Astrocyte of the cerebellum (primary cell): Measurements from ENCODE around the gene HEMK1.

ENCODE experiments used
- DNase-seq: peaks from one replicate; pipeline ENCODE4 v3.0.0-alpha.2; 2011; ENCODE audit warnings: low read depth
- H3K4me3 ChIP-seq: 2 replicates; pipeline ENCODE4 v1.5.1; 2011; ENCODE audit warnings: mild to moderate bottlenecking, low read depth, low read length, moderate library complexity
- in situ Hi-C: cut with HindIII; loops from 2 replicates; pipeline ENCODE4 v1.10.0; 2017; ENCODE audit warnings: low sequenced_read_pairs
- TF ChIP-seq, protein P1 (sequence below): IDR thresholded peaks from 2 replicates; pipeline ENCODE4 v1.5.1; 2012; ENCODE audit warnings: low read length, low read depth, moderate library complexity, mild to moderate bottlenecking; ENCODE audit errors: missing control alignments

The HEMK1 gene, protein sequence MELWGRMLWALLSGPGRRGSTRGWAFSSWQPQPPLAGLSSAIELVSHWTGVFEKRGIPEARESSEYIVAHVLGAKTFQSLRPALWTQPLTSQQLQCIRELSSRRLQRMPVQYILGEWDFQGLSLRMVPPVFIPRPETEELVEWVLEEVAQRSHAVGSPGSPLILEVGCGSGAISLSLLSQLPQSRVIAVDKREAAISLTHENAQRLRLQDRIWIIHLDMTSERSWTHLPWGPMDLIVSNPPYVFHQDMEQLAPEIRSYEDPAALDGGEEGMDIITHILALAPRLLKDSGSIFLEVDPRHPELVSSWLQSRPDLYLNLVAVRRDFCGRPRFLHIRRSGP

DNA sequence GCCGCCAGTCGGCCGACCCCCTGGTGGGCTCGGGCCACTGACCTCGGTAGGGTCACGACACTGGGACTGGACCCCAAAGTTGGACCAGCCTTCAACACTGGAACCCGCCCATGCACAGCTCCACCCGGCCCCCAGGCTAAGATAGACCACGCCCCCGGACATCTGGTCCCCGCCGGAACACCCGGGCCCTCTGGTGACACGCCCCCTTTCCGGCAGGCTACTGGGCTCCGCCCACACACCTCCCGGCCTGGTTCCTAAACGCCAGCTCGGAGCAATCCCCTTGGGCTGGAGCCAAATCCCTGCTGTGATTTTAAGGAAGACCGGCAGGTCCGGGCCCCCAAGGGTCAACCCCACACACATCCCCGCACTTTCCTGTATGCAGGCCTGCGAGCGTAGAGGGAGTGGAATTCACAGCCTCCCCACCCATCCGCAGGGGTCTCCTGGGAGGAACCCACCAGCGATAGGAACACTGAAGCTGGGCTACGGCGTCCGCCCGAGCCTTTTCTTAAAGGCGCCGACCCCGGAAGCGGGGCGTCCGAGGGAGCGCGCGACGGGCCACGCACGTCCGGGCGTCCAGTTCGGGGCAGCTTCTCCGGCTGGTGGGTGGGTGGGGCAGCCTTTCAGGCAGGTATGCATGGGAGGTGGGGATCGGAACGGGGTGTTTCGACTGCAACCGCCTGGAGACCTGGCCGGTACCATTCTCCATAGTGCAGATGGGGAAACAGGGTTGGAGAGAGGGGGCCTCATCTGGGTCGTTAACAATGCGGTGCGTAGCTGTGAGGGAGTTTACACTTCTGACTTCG lies at the start of gene HEMK1:
HEMK1 (plus strand) TSS at position 576 of the 803 bp plus-strand sequence. CDS start 1,583 bp downstream, outside the sequence.
- DNase-seq: peak; percentile 81
- TF ChIP-seq, protein P1, sequence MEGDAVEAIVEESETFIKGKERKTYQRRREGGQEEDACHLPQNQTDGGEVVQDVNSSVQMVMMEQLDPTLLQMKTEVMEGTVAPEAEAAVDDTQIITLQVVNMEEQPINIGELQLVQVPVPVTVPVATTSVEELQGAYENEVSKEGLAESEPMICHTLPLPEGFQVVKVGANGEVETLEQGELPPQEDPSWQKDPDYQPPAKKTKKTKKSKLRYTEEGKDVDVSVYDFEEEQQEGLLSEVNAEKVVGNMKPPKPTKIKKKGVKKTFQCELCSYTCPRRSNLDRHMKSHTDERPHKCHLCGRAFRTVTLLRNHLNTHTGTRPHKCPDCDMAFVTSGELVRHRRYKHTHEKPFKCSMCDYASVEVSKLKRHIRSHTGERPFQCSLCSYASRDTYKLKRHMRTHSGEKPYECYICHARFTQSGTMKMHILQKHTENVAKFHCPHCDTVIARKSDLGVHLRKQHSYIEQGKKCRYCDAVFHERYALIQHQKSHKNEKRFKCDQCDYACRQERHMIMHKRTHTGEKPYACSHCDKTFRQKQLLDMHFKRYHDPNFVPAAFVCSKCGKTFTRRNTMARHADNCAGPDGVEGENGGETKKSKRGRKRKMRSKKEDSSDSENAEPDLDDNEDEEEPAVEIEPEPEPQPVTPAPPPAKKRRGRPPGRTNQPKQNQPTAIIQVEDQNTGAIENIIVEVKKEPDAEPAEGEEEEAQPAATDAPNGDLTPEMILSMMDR: no peak
- in situ Hi-C loops: no loop called here
- H3K4me3 ChIP-seq: peak within 1 kb of the TSS; percentile 80

DNA sequence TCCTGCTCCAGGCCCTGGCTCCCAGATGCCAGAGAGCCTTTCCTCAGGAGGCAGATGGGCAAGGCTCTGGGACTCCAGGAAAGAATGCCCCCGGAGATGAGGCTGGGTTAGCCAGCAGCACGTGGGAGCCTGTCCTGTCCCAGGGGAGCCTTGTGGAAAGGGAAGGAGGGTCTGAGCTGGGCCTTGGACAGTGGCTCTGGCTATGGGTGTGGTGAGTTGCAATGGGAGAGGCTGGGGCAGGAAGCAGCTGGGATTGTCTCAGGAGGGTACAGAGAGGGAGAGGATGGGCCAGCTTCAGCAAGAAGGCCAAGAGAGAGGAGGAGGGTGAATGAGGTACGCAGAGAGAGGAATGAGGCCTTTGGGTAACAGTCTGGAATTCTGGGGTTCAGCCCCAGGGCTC lies 48.5 kb upstream of the HEMK1 start:
- TF ChIP-seq, protein P1: no peak
- no peak overlapping the region for H3K4me3 ChIP-seq
- in situ Hi-C loops: no loop called here
- no peak for DNase-seq

DNA sequence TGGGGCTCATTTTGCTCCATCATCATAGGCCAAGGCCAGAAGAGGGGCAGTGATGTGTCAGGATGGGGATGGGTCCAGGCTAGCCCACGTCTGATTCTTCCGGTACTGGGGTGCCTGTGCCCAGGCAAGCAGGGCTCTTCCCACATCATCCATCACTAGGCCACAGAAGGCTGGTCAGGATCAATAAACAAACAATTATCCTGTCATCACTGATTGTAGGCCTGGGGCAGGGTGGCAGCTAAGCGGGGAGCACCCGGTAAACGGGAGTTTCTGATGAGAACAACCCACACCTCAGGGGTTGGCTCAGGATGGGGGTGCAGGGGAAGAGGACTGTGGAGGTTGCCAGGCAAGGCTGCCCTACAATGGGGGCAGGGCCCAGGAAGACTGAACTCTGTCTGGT lies 47.8 kb upstream of the HEMK1 start:
- in situ Hi-C loops: no loop called here
- TF ChIP-seq, protein P1: no peak

DNA sequence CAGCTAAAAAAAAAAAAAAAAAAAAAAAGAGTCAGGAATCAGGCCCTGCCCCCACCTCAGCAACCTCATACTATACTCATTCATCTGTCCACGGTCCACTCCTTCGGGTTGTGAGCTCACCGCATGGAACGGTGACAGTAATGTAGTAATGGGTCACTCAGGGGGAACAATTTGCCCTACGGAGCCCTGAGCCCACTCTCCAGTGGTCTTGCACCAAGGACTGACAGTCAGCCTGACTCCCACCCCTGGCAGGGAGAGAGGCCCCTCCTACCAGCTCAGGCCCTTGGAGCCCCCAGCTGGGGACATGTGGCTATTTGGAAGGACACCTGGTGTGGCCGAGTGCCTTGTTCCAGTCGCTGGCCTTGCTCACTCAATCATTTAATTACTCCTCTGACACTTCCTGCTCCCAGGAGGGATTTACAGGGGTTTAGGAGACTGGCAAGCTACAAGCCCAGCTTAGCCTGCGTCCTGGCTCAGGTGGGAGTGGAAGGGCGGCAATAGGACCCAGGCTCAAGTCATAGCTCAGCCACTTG lies 46.0 kb upstream of the HEMK1 start:
- in situ Hi-C loops: no loop called here
- no peak overlapping the region for H3K4me3 ChIP-seq
- TF ChIP-seq, protein P1: no peak
- no peak for DNase-seq

More for the DNA sequence above, 47.8 kb upstream of the HEMK1 start:
- no peak for DNase-seq
- H3K4me3 ChIP-seq: no peak overlapping the region

DNA sequence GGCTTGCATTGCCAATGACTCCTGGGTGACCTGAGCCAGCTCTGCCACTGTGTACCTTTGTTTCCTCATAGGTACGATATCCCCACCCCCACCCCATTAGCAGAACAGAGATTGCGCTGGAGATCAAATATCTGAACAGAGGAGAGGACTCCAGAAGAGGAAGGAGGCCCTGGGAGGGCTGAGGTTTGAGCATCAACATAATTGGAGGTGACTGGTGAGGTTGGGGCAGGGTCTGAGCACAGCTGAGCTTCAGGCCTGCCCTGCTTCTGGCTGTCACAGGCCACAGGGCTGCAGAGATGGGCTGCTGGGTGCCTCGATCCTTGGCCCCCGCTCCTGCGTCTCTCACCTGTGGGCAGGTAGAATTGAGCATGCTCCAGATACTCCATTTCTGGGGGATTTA lies 44.6 kb upstream of the HEMK1 start:
- no peak for DNase-seq
- TF ChIP-seq, protein P1: no peak
- in situ Hi-C loops: no loop called here

DNA sequence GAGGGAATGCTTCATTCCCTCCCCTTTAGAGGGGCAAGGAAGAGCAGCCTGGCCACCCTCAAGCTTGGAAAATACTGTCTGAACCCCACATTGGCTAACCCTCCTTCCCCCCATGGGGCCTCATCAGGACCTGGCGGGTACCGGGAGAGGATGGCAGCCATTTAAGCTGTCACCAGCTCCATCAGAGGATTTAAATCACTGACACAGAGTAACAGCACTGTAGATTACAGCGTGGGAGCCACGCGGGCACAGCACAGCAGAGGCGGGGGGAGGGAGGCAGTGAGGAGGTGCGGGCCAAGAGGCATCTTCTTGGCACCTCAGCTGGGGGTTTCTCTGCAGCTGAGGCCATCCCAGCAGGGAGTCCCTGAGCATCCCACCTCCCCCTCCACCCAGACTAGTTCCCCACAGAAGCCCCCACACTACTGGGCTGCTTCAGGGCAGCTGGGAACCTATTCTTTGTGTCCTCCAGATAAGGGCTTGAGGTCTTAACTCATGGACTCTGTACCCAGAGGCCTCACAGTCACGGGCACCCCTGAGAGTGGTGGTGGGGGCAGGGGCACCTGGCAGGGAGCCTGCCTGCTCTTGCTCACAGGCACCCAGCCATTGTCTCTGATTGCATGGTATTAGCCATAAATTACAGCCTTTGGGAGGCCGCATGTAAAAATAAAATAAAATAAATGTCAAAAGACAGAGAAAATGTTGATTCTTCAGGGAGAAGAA lies 44.0 kb upstream of the HEMK1 start:
- no peak overlapping the region for H3K4me3 ChIP-seq
- in situ Hi-C loops: no loop called here
- DNase-seq: no peak
- TF ChIP-seq, protein P1: no peak

More for the DNA sequence above, 44.6 kb upstream of the HEMK1 start:
- H3K4me3 ChIP-seq: no peak overlapping the region
